HepG2 (cell line): ENCODE data around the gene CCDC85C. TPM values are rescaled to one million over a fixed set of nuclear protein-coding genes. Genes with fewer than 3 reads are reported as not detected.
A peak's percentile ranks its signal among the peaks of the same experiment; 100 is the strongest.

ENCODE experiments used
- HNRNPLL ChIP-seq: fragments of 200-400 bp; formaldehyde crosslinking; IDR thresholded peaks from 2 replicates; pipeline ENCODE4 v1.6.1; 2017; ENCODE audit warnings: mild to moderate bottlenecking, low read depth, low read length; ENCODE audit not compliant: poor library complexity, severe bottlenecking
- KDM5A ChIP-seq: fragments of 200-600 bp; sonication (generic); IDR thresholded peaks from 2 replicates; pipeline ENCODE4 v1.7.0; 2018; ENCODE audit warnings: antibody characterized with exemption, mild to moderate bottlenecking, low read length, borderline replicate concordance
- NR3C1 ChIP-seq: sonication (generic); formaldehyde crosslinking; IDR thresholded peaks from 2 replicates; pipeline ENCODE4 v1.4.0; 2020; ENCODE audit warnings: missing genetic modification reagents
- PPARG ChIP-seq: conservative IDR thresholded peaks from 2 replicates; pipeline ENCODE4 v1.6.1; 2016; ENCODE audit warnings: missing biosample characterization, missing genetic modification reagents
- PRMT3 ChIP-seq: sonication (generic); formaldehyde crosslinking; IDR thresholded peaks from 2 replicates; pipeline ENCODE4 v1.8.1; 2022; ENCODE audit warnings: low read depth, mild to moderate bottlenecking, moderate library complexity, missing genetic modification reagents, borderline replicate concordance
- ZBTB7A ChIP-seq: sonication (generic); formaldehyde crosslinking; IDR thresholded peaks from 2 replicates; pipeline ENCODE4 v1.8.0; 2022; ENCODE audit warnings: mild to moderate bottlenecking, missing genetic modification reagents
- ZBTB8A ChIP-seq: sonication (generic); formaldehyde crosslinking; IDR thresholded peaks from 2 replicates; pipeline ENCODE4 v1.4.0; 2020; ENCODE audit warnings: mild to moderate bottlenecking, low read depth, missing genetic modification reagents, borderline replicate concordance
- ZKSCAN8 ChIP-seq: IDR thresholded peaks from 2 replicates; pipeline ENCODE4 v1.6.1; 2016; ENCODE audit warnings: borderline replicate concordance, missing genetic modification reagents, missing compliant biosample characterization
- ZNF256 ChIP-seq: sonication (generic); formaldehyde crosslinking; conservative IDR thresholded peaks from 2 replicates; pipeline ENCODE4 v1.4.0; 2020; ENCODE audit warnings: missing genetic modification reagents
- ZNF263 ChIP-seq: sonication (generic); formaldehyde crosslinking; IDR thresholded peaks from 2 replicates; pipeline ENCODE4 v1.4.0; 2020; ENCODE audit warnings: missing genetic modification reagents
- ZNF558 ChIP-seq: sonication (generic); formaldehyde crosslinking; IDR thresholded peaks from 2 replicates; pipeline ENCODE4 v1.9.0; 2022; ENCODE audit warnings: mild to moderate bottlenecking, missing genetic modification reagents, borderline replicate concordance
- ZNF564 ChIP-seq: sonication (generic); formaldehyde crosslinking; IDR thresholded peaks from 2 replicates; pipeline ENCODE4 v1.8.1; 2023; ENCODE audit warnings: mild to moderate bottlenecking, missing genetic modification reagents
- ZNF670 ChIP-seq: sonication (generic); formaldehyde crosslinking; IDR thresholded peaks from 2 replicates; pipeline ENCODE4 v1.8.0; 2022; ENCODE audit warnings: mild to moderate bottlenecking, missing genetic modification reagents, borderline replicate concordance
- ZNF737 ChIP-seq: sonication (generic); formaldehyde crosslinking; IDR thresholded peaks from 2 replicates; pipeline ENCODE4 v1.5.0; 2020; ENCODE audit warnings: missing genetic modification reagents, mild to moderate bottlenecking, borderline replicate concordance
- ZNF816 ChIP-seq: sonication (generic); formaldehyde crosslinking; IDR thresholded peaks from 2 replicates; pipeline ENCODE4 v1.8.0; 2022; ENCODE audit warnings: missing genetic modification reagents, mild to moderate bottlenecking, borderline replicate concordance
- polyA plus RNA-seq, 8 experiments: library from polyadenylated mRNA; depleted of rRNA in 3 of 8; stranded (reverse) in 7 of 8; unstranded in 1 of 8; fragments of >200 nt; fragmentation: Illumina TruSeq in 4 of 8; extraction: Trizol in 4 of 8; gene quantifications; 2 replicates each; pipeline versions ENCODE4 v1.2.1 to v1.2.3, GENCODE V29; 2011 to 2016; ENCODE audit warnings: low read depth in 4 of 8, missing spikeins in 1 of 8, mixed read lengths in 1 of 8; ENCODE audit not compliant: insufficient read depth in 1 of 8
- total RNA-seq, 5 experiments: library from RNA; depleted of rRNA; stranded (reverse); fragments of >200 nt; fragmentation: Illumina TruSeq; extraction: Trizol; gene quantifications; 2 replicates each; pipeline ENCODE4 v1.2.3, GENCODE V29; 2016; ENCODE audit warnings: low read depth in 1 of 5
- TF ChIP-seq, protein P1 (sequence below): sonication (generic); formaldehyde crosslinking; IDR thresholded peaks from 2 replicates; pipeline ENCODE4 v1.4.0; 2020; ENCODE audit warnings: missing genetic modification reagents, borderline replicate concordance
- TF ChIP-seq, protein P2 (sequence below): sonication (generic); formaldehyde crosslinking; IDR thresholded peaks from 2 replicates; pipeline ENCODE4 v1.5.0; 2020; ENCODE audit warnings: missing genetic modification reagents
- TF ChIP-seq, protein P3 (sequence below): sonication (generic); formaldehyde crosslinking; IDR thresholded peaks from 2 replicates; pipeline ENCODE4 v1.9.0; 2022; ENCODE audit warnings: low read depth, missing genetic modification reagents
- TF ChIP-seq, protein P4 (sequence below): sonication (generic); formaldehyde crosslinking; IDR thresholded peaks from 2 replicates; pipeline ENCODE4 v1.4.0; 2020; ENCODE audit warnings: missing genetic modification reagents, borderline replicate concordance
- TF ChIP-seq, protein P5 (sequence below): IDR thresholded peaks from 2 replicates; pipeline ENCODE4 v1.6.1; 2018; ENCODE audit warnings: missing genetic modification reagents

Gene CCDC85C
- total and polyA plus RNA-seq, 2 of the 13 experiments (the other 11 are each of a cell fraction or from before 2014, with no cell fraction given), result 18.8 to 43.8 TPM

DNA sequence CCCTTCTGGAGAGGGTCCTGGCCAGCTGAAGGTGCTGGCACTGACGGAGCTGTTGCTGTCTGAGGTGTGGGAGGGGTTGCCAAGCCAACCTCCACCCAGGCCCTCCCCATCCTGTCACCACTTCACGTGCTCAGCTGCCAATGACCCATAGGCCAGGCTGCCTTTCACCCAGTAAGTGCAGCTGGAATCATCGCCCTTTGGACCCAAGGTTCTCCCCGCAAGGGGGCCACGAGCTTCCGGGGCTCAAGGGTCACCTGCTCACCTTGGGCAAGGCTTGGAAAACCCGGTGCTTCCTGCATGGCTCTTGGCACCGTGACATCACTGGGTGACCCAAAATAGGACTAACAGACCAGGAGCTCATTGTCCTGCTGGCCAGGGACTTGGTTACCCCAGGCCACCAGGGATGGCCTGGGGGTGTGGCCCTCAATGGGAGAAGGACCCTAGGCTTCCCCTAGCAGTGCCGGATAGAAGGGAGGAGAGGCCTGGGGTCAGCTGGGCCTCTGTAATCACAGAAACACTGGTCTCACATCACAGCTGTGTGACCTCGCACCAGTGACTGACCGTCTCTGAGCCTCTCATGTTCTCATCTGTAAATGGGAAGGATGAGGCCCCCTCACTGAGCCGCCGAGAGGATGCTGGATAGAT lies 51.3 kb downstream of the CCDC85C start (continued):
- TF ChIP-seq HNRNPLL (no peak), ZBTB8A (CRISPR knock-in tag) (no peak), ZBTB7A (CRISPR knock-in tag) (peak; percentile 82), ZNF263 (CRISPR knock-in tag) (no peak), ZKSCAN8 (peak; percentile 83; the same call in 1 of the 2 replicates), ZNF256 (CRISPR knock-in tag) (no peak), NR3C1 (CRISPR knock-in tag) (no peak), PPARG (peak; percentile 100), ZNF737 (no peak), ZNF564 (no peak), KDM5A (no peak), ZNF558 (CRISPR knock-in tag) (peak; percentile 56; the same call in 1 of the 2 replicates), PRMT3 (CRISPR knock-in tag) (no peak), ZNF670 (CRISPR knock-in tag) (peak; percentile 85; the same call in 1 of the 2 replicates), ZNF816 (CRISPR knock-in tag) (peak; percentile 75; the same call in 1 of the 2 replicates)
- TF ChIP-seq, protein P1, sequence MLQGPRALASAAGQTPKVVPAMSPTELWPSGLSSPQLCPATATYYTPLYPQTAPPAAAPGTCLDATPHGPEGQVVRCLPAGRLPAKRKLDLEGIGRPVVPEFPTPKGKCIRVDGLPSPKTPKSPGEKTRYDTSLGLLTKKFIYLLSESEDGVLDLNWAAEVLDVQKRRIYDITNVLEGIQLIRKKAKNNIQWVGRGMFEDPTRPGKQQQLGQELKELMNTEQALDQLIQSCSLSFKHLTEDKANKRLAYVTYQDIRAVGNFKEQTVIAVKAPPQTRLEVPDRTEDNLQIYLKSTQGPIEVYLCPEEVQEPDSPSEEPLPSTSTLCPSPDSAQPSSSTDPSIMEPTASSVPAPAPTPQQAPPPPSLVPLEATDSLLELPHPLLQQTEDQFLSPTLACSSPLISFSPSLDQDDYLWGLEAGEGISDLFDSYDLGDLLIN (CRISPR knock-in tag), result no peak
- TF ChIP-seq, protein P2, sequence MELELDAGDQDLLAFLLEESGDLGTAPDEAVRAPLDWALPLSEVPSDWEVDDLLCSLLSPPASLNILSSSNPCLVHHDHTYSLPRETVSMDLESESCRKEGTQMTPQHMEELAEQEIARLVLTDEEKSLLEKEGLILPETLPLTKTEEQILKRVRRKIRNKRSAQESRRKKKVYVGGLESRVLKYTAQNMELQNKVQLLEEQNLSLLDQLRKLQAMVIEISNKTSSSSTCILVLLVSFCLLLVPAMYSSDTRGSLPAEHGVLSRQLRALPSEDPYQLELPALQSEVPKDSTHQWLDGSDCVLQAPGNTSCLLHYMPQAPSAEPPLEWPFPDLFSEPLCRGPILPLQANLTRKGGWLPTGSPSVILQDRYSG (CRISPR knock-in tag), result no peak
- TF ChIP-seq, protein P3, sequence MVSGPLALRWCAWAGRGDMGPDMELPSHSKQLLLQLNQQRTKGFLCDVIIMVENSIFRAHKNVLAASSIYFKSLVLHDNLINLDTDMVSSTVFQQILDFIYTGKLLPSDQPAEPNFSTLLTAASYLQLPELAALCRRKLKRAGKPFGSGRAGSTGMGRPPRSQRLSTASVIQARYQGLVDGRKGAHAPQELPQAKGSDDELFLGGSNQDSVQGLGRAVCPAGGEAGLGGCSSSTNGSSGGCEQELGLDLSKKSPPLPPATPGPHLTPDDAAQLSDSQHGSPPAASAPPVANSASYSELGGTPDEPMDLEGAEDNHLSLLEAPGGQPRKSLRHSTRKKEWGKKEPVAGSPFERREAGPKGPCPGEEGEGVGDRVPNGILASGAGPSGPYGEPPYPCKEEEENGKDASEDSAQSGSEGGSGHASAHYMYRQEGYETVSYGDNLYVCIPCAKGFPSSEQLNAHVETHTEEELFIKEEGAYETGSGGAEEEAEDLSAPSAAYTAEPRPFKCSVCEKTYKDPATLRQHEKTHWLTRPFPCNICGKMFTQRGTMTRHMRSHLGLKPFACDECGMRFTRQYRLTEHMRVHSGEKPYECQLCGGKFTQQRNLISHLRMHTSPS, result peak; percentile 98
- TF ChIP-seq, protein P4, sequence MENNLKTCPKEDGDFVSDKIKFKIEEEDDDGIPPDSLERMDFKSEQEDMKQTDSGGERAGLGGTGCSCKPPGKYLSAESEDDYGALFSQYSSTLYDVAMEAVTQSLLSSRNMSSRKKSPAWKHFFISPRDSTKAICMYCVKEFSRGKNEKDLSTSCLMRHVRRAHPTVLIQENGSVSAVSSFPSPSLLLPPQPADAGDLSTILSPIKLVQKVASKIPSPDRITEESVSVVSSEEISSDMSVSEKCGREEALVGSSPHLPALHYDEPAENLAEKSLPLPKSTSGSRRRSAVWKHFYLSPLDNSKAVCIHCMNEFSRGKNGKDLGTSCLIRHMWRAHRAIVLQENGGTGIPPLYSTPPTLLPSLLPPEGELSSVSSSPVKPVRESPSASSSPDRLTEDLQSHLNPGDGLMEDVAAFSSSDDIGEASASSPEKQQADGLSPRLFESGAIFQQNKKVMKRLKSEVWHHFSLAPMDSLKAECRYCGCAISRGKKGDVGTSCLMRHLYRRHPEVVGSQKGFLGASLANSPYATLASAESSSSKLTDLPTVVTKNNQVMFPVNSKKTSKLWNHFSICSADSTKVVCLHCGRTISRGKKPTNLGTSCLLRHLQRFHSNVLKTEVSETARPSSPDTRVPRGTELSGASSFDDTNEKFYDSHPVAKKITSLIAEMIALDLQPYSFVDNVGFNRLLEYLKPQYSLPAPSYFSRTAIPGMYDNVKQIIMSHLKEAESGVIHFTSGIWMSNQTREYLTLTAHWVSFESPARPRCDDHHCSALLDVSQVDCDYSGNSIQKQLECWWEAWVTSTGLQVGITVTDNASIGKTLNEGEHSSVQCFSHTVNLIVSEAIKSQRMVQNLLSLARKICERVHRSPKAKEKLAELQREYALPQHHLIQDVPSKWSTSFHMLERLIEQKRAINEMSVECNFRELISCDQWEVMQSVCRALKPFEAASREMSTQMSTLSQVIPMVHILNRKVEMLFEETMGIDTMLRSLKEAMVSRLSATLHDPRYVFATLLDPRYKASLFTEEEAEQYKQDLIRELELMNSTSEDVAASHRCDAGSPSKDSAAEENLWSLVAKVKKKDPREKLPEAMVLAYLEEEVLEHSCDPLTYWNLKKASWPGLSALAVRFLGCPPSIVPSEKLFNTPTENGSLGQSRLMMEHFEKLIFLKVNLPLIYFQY (CRISPR knock-in tag), result peak; percentile 98
- TF ChIP-seq, protein P5, sequence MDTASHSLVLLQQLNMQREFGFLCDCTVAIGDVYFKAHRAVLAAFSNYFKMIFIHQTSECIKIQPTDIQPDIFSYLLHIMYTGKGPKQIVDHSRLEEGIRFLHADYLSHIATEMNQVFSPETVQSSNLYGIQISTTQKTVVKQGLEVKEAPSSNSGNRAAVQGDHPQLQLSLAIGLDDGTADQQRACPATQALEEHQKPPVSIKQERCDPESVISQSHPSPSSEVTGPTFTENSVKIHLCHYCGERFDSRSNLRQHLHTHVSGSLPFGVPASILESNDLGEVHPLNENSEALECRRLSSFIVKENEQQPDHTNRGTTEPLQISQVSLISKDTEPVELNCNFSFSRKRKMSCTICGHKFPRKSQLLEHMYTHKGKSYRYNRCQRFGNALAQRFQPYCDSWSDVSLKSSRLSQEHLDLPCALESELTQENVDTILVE (CRISPR knock-in tag), result peak; percentile 88; the same call in 1 of the 2 replicates
